Tibial nerve (tissue), 4 donors: Measurements from ENCODE around the gene IRX5.

Experiments used
- EP300 ChIP-seq, 2 donors: sonication (generic); formaldehyde crosslinking; IDR thresholded peaks; one replicate each; pipeline ENCODE4 v1.6.1; 2017; ENCODE audit warnings: antibody characterized with exemption in 2 of 2, mild to moderate bottlenecking in 1 of 2
- POLR2A ChIP-seq, 2 donors: fragments of 450-650 bp; IDR thresholded peaks; one replicate each; pipeline ENCODE4 v1.6.1; 2017; ENCODE audit warnings: antibody characterized with exemption in 2 of 2, mild to moderate bottlenecking in 2 of 2, moderate library complexity in 2 of 2
- TF ChIP-seq, protein P1 (sequence below), 5 experiments: fragments of 200-600 bp in 3 of 5; fragments of 450-650 bp in 2 of 5; sonication (generic) in 3 of 5; IDR thresholded peaks; one replicate each; pipeline ENCODE4 v1.5.1; 2016 to 2019; ENCODE audit warnings: antibody characterized with exemption in 5 of 5, mild to moderate bottlenecking in 3 of 5, moderate library complexity in 2 of 5

DNA sequence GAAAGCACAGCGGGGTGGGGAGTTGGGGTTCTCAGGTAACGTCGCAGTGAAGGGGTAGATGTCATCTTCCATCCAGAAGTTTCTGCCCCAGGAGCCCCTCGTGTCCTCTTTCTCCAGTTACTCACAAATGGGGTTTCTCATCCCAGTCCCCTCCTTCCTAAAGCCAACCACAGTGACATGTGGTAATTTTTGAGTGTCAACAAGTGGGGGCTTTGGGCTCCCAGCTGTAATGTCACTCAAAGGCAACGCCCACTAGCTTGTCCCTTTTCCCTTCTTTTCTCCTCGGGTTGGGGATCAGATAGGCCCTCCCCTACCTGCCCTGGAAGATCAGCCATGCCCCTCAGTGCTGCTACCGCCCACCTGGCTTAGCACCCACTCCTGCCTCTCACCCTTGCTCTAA is 14.4 kb downstream of the IRX5 start:
- TF ChIP-seq, protein P1, sequence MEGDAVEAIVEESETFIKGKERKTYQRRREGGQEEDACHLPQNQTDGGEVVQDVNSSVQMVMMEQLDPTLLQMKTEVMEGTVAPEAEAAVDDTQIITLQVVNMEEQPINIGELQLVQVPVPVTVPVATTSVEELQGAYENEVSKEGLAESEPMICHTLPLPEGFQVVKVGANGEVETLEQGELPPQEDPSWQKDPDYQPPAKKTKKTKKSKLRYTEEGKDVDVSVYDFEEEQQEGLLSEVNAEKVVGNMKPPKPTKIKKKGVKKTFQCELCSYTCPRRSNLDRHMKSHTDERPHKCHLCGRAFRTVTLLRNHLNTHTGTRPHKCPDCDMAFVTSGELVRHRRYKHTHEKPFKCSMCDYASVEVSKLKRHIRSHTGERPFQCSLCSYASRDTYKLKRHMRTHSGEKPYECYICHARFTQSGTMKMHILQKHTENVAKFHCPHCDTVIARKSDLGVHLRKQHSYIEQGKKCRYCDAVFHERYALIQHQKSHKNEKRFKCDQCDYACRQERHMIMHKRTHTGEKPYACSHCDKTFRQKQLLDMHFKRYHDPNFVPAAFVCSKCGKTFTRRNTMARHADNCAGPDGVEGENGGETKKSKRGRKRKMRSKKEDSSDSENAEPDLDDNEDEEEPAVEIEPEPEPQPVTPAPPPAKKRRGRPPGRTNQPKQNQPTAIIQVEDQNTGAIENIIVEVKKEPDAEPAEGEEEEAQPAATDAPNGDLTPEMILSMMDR (IDR thresholded peaks at IDR 0.05), result no peak
- TF ChIP-seq EP300 (IDR thresholded peaks at IDR 0.05) (no peak), POLR2A (IDR thresholded peaks at IDR 0.05) (no peak)
